Adrenal gland (tissue), 12 donors: ENCODE data around the gene LDAH. TPM values are rescaled to one million over a fixed set of nuclear protein-coding genes. Genes with fewer than 3 reads are reported as not detected.

Experiments used
- DNase-seq, 7 donors: peaks; one replicate each; pipeline ENCODE4 v3.0.0-alpha.2; 2019 to 2020
- H3K27ac ChIP-seq, 5 donors: fragments of 200-600 bp; sonication (generic) in 4 of 5; 1 replicate in 3 of 5; 2 replicates in 2 of 5; pipeline versions ENCODE4 v1.5.1 to v1.8.0; 2016 to 2020; ENCODE audit warnings: mild to moderate bottlenecking in 1 of 5
- H3K27me3 ChIP-seq: fragments of 200-600 bp; 2 replicates; pipeline ENCODE4 v1.8.0; 2021
- H3K36me3 ChIP-seq, 2 donors: fragments of 200-600 bp; replicated peaks in 1 of 2; 1 replicate in 1 of 2; 2 replicates in 1 of 2; pipeline versions ENCODE4 v1.5.1 to v1.8.0; 2018 to 2022
- H3K4me1 ChIP-seq, 2 donors: fragments of 200-600 bp; replicated peaks in 1 of 2; 1 replicate in 1 of 2; 2 replicates in 1 of 2; pipeline versions ENCODE4 v1.5.1 to v1.8.0; 2018 to 2021
- H3K4me3 ChIP-seq, 4 donors: fragments of 200-600 bp; sonication (generic) in 3 of 4; one replicate each; pipeline ENCODE4 v1.5.1; 2016 to 2018
- H3K9me3 ChIP-seq, 3 donors: fragments of 200-600 bp; sonication (generic) in 1 of 3; replicated peaks in 1 of 3; 1 replicate in 2 of 3; 2 replicates in 1 of 3; pipeline versions ENCODE4 v1.5.1 to v1.8.0; 2016 to 2021
- POLR2A ChIP-seq, 2 donors: fragments of 450-650 bp; IDR thresholded peaks; one replicate each; pipeline ENCODE4 v1.6.1; 2017; ENCODE audit warnings: antibody characterized with exemption in 2 of 2, mild to moderate bottlenecking in 2 of 2, moderate library complexity in 1 of 2
- WGBS, 4 donors: extraction: QIAGEN DNeasy Blood & Tissue Kit in 2 of 4; methylation state at CpG; one replicate each; pipeline versions ENCODE4 v1.1.5 to v1.1.7; 2013 to 2017; 5-methylcytosine and 5-hydroxymethylcytosine counted together
- intact Hi-C, 2 donors: fragments of 100-400 bp; cut with DNase I; formaldehyde crosslinking; loops; one replicate each; pipeline versions ENCODE4 v1.14.1 to v1.15.0; 2022 to 2023
- polyA plus RNA-seq, 3 donors: library from polyadenylated mRNA; stranded (reverse); fragments of 200-250 nt in 2 of 3; fragments of 350-450 nt in 1 of 3; fragmentation: Illumina TruSeq in 1 of 3; extraction: RNeasy Lipid Tissue Mini Kit (QIAGEN cat#74804) in 1 of 3; gene quantifications; one replicate each; pipeline ENCODE4 v1.2.3, GENCODE V29; 2013 to 2014
- total RNA-seq, 9 donors: library from RNA; depleted of rRNA in 4 of 9; stranded (reverse); fragments of >200 nt in 4 of 9; fragments of 120-200 nt in 1 of 9; fragmentation: NEBNext Ultra II Directional in 1 of 9; extraction: Animal tissue kit (Norgen Biotek cat#: 25700) in 1 of 9; gene quantifications; one replicate each; pipeline versions ENCODE4 v1.1.0 to v1.2.4, GENCODE V29; 2013 to 2023
- TF ChIP-seq, protein P1 (sequence below), 6 experiments: fragments of 450-650 bp in 4 of 6; fragments of 200-600 bp in 2 of 6; sonication (generic) in 1 of 6; IDR thresholded peaks; 1 replicate in 5 of 6; 2 replicates in 1 of 6; pipeline versions ENCODE4 v1.5.1 to v1.8.0; 2016 to 2021; ENCODE audit warnings: antibody characterized with exemption in 6 of 6, mild to moderate bottlenecking in 2 of 6, moderate library complexity in 1 of 6
- donor health status: healthy with polysubstance abuse.
- donor health status: Bipolar disorder and iron deficiency.
- donor health status: DM: yes; HTN: yes; CAD: no.
- donor health status: DM: no; HTN: no; CAD: no.
- donor health status: DM: no; HTN: no; CAD: no.
- donor health status: DM: yes; HTN: yes; CAD: no.

The LDAH gene
- total and polyA plus RNA-seq, 12 donors, result 7.0 to 64.9 (median 31.5) TPM

DNA sequence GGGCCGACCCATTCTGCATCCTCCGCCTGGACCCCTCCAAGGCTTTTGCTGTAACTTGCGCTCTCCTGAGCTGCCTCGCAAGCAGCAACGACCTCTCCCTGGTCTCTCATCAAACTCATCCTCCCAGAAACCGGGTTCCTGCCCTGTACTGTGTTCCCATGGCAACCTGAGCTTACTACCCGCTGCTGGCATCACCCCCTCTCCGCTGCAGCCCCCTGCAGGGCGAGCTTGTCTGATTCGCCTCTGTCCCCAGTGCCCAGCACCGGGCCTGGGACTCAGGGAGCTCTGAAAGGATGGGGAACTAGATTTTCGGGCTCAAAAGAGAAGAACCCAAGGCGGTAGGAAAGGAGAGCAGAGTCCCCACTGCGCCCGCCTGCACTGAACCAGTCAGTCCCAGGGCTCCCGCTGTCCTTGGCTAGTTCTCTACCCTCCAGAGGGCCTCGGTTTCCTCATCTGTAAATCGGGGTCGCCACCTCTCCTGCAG, 172.5 kb downstream of the LDAH start:
- peak in 6 of 7 donors; percentile 42 to 70 (median 52) for DNase-seq
- no peaks in the 10 kb centered on the region for H3K9me3 ChIP-seq
- peak overlapping the region in 3 of 4 donors; percentile 73 to 82 (median 80) for H3K4me3 ChIP-seq
- H3K27me3 ChIP-seq, result no peaks in the 10 kb centered on the region
- peaks cover 0 to under 1% of the 10 kb centered on the region in 2 donors for H3K36me3 ChIP-seq
- 7 to 12% (median 7%) methylated on average over 11 to 19 of the region's 19 CpGs for WGBS, 4 donors
- intact Hi-C loops, result no loop called here
- peak overlapping the region; percentile 30 to 96 (median 93) for H3K27ac ChIP-seq
- no peak for TF ChIP-seq POLR2A (IDR thresholded peaks at IDR 0.05)
- TF ChIP-seq, protein P1, sequence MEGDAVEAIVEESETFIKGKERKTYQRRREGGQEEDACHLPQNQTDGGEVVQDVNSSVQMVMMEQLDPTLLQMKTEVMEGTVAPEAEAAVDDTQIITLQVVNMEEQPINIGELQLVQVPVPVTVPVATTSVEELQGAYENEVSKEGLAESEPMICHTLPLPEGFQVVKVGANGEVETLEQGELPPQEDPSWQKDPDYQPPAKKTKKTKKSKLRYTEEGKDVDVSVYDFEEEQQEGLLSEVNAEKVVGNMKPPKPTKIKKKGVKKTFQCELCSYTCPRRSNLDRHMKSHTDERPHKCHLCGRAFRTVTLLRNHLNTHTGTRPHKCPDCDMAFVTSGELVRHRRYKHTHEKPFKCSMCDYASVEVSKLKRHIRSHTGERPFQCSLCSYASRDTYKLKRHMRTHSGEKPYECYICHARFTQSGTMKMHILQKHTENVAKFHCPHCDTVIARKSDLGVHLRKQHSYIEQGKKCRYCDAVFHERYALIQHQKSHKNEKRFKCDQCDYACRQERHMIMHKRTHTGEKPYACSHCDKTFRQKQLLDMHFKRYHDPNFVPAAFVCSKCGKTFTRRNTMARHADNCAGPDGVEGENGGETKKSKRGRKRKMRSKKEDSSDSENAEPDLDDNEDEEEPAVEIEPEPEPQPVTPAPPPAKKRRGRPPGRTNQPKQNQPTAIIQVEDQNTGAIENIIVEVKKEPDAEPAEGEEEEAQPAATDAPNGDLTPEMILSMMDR (IDR thresholded peaks at IDR 0.05), result no peak
- H3K4me1 ChIP-seq, result peaks cover 12 to 40% of the 10 kb centered on the region in 2 donors

DNA sequence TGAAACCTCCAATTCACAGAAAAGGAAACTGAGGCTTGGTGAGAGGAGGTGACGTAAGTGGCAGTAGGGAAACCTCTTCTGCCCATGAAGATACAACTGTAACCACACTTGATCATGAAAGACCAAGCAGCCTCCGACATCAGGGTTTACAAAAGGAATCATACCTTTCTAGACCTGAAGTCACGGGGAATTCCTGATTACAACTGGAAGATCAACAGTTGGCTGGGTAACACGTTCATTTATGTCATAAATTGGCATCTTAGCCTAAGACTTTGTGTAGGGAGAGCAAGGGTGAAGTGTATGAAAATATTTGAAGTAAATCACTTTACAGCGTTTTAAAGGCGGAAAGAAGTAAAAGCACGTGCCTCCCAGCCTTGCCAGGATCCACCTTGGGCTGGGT, 172.9 kb downstream of the LDAH start:
- Histone ChIP-seq H3K27ac (peak overlapping the region in 4 of 5 donors; percentile 69 to 96 (median 94)), H3K36me3 (peaks cover 0 to 5% of the 10 kb centered on the region in 2 donors), H3K9me3 (no peaks in the 10 kb centered on the region), H3K4me3 (peak overlapping the region in 2 of 4 donors; percentile 73 to 82), H3K27me3 (no peaks in the 10 kb centered on the region), H3K4me1 (peaks cover 12 to 40% of the 10 kb centered on the region in 2 donors)
- intact Hi-C loops, result loop anchor here in 1 of 2 donors (10.0 kb wide), 1 partner anchor 275 kb away; no protein-coding TSS in a partner anchor
- no peak for TF ChIP-seq POLR2A (IDR thresholded peaks at IDR 0.05)
- TF ChIP-seq, protein P1 (IDR thresholded peaks at IDR 0.05), result no peak
- DNase-seq, result no peak
- 52 to 69% (median 60%) methylated on average over 7 of the region's 7 CpGs for WGBS, 4 donors

DNA sequence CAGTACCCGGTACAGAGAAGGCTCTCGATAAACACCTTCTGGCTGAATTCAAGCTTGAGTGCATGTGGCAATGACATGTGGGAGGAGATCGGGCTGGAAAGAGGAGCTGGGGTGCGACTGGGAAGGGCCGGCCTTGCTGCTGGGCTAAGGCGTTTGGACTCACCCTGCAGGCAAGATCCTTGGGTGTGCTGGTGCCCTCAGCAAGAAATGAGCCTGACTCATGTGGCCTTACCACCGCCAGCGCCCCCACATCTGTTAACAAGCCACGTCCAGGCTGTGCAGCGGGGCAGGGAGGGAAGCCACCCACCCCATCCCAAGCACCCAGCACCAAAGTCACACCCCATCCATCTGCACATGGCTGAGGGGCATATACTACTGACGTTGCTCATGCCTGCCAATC, 173.3 kb downstream of the LDAH start:
- 60 to 68% (median 62%) methylated on average over 7 to 11 of the region's 11 CpGs for WGBS, 4 donors
- Histone ChIP-seq H3K9me3 (no peaks in the 10 kb centered on the region), H3K4me1 (peaks cover 12 to 40% of the 10 kb centered on the region in 2 donors), H3K36me3 (peaks cover 0 to 9% of the 10 kb centered on the region in 2 donors), H3K27me3 (no peaks in the 10 kb centered on the region), H3K27ac (peak overlapping the region in 3 of 5 donors; percentile 13 to 96 (median 93)), H3K4me3 (peak overlapping the region in 1 of 4 donors; percentile 73)
- intact Hi-C loops, result loop anchor here in 1 of 2 donors (10.0 kb wide), 1 partner anchor 275 kb away; no protein-coding TSS in a partner anchor
- peak; percentile 48 to 75 (median 69) for DNase-seq
- TF ChIP-seq POLR2A (IDR thresholded peaks at IDR 0.05), result peak in 1 of 2 donors; percentile 33
- TF ChIP-seq, protein P1 (IDR thresholded peaks at IDR 0.05), result no peak

DNA sequence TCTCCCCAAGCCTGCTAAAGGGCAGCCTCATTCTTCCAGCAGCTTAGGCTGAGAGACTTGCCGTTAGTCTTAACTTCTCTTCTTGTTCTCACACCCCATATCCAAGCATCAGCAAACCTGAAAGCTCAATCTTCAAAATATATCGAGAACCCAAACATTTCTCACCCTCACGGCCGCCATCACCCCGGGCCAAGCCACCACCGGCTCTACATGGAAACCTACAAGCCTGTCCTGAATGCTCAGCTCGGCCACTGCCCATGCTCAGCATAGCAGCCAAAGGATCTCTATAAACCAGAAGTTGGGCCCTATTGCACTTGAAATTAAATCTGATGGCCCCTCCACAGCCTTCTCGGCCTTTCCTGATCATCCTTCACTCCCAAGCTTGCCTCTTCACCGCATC, 174.1 kb downstream of the LDAH start:
- Histone ChIP-seq H3K4me1 (peaks cover 12 to 40% of the 10 kb centered on the region in 2 donors), H3K9me3 (no peaks in the 10 kb centered on the region), H3K27me3 (no peaks in the 10 kb centered on the region), H3K36me3 (peaks cover 0 to 13% of the 10 kb centered on the region in 2 donors), H3K4me3 (no peak overlapping the region), H3K27ac (peak overlapping the region in 1 of 5 donors; percentile 93)
- intact Hi-C loops, result loop anchor here in 1 of 2 donors (10.0 kb wide), 1 partner anchor 274 kb away; no protein-coding TSS in a partner anchor
- no peak for DNase-seq
- 96 to 98% (median 97%) methylated on average over 9 of the region's 9 CpGs for WGBS, 4 donors
- TF ChIP-seq, protein P1 (IDR thresholded peaks at IDR 0.05), result no peak
